K562 (cell line): Measurements from ENCODE around the gene H2AZ2. TPM values are rescaled to one million over a fixed set of nuclear protein-coding genes. Genes with fewer than 3 reads are reported as not detected.
A peak's percentile ranks its signal among the peaks of the same experiment; 100 is the strongest.

Source experiments
- ATF6 ChIP-seq: sonication (generic); formaldehyde crosslinking; IDR thresholded peaks from 2 replicates; pipeline ENCODE4 v1.4.0; 2020; ENCODE audit warnings: mild to moderate bottlenecking, missing genetic modification reagents
- CBX2 ChIP-seq: fragments of 200-600 bp; sonication (generic); IDR thresholded peaks from one replicate; pipeline ENCODE4 v1.6.1; 2012; ENCODE audit warnings: mild to moderate bottlenecking, low read length, inconsistent platforms; ENCODE audit not compliant: insufficient read depth, poor library complexity, severe bottlenecking
- CHD4 ChIP-seq: fragments of 200-600 bp; sonication (generic); IDR thresholded peaks from 3 replicates; pipeline ENCODE4 v1.6.1; 2012; ENCODE audit warnings: low read depth, mild to moderate bottlenecking, mixed read lengths, low read length, inconsistent platforms; ENCODE audit not compliant: insufficient read depth, insufficient replicate concordance, poor library complexity, severe bottlenecking
- DLX4 ChIP-seq: fragments of 250-450 bp; sonication (Bioruptor Pico); IDR thresholded peaks from 2 replicates; pipeline ENCODE4 v1.6.1; 2021; ENCODE audit warnings: mild to moderate bottlenecking
- ETV6 ChIP-seq, 3 experiments: fragments of 150-350 bp in 1 of 3; sonication (generic) in 1 of 3; formaldehyde crosslinking in 1 of 3; IDR thresholded peaks; 2 replicates each; pipeline versions ENCODE4 v1.6.1 to v1.8.0; 2014 to 2022; ENCODE audit warnings: borderline replicate concordance in 2 of 3, low read depth in 2 of 3, antibody characterized with exemption in 1 of 3, low read length in 1 of 3, mild to moderate bottlenecking in 1 of 3, missing genetic modification reagents in 1 of 3
- FOXA3 ChIP-seq, 2 experiments: fragments of 450-650 bp in 1 of 2; sonication (generic) in 1 of 2; formaldehyde crosslinking; IDR thresholded peaks in 1 of 2; conservative IDR thresholded peaks in 1 of 2; 2 replicates each; pipeline versions ENCODE4 v1.4.0 to v1.8.0; 2020 to 2022; ENCODE audit warnings: mild to moderate bottlenecking in 2 of 2, missing genetic modification reagents in 1 of 2
- HNRNPL ChIP-seq: fragments of 200-400 bp; formaldehyde crosslinking; IDR thresholded peaks from 2 replicates; pipeline ENCODE4 v1.6.1; 2017; ENCODE audit warnings: low read depth, mild to moderate bottlenecking, low read length
- IRF1 ChIP-seq: sonication (generic); formaldehyde crosslinking; IDR thresholded peaks from 2 replicates; pipeline ENCODE4 v1.8.0; 2022; ENCODE audit warnings: missing genetic modification reagents, mild to moderate bottlenecking, borderline replicate concordance
- JUND ChIP-seq, 2 experiments: IDR thresholded peaks; 2 replicates in 1 of 2; 3 replicates in 1 of 2; pipeline ENCODE4 v1.6.1; 2011; ENCODE audit warnings: borderline replicate concordance in 2 of 2, low read depth in 2 of 2, low read length in 2 of 2, improper control_type of control experiment in 1 of 2, missing biosample characterization in 1 of 2, missing genetic modification characterization in 1 of 2, missing genetic modification reagents in 1 of 2
- KAT7 ChIP-seq: sonication (generic); formaldehyde crosslinking; IDR thresholded peaks from 2 replicates; pipeline ENCODE4 v1.8.0; 2022; ENCODE audit warnings: missing genetic modification reagents, mild to moderate bottlenecking, borderline replicate concordance
- MCM2 ChIP-seq: fragments of 450-650 bp; IDR thresholded peaks from 2 replicates; pipeline ENCODE4 v1.6.1; 2017; ENCODE audit warnings: low read depth, mild to moderate bottlenecking
- PML ChIP-seq: IDR thresholded peaks from 2 replicates; pipeline ENCODE4 v1.6.1; 2012; ENCODE audit warnings: low read length, inconsistent platforms
- RBFOX2 ChIP-seq: fragments of 200-400 bp; formaldehyde crosslinking; IDR thresholded peaks from 2 replicates; pipeline ENCODE4 v1.6.1; 2017; ENCODE audit warnings: low read depth, mild to moderate bottlenecking, low read length, moderate library complexity
- SNRNP70 ChIP-seq: fragments of 200-400 bp; formaldehyde crosslinking; optimal IDR thresholded peaks from 2 replicates; pipeline ENCODE3; 2017; ENCODE audit warnings: low read depth, low read length
- TAF7 ChIP-seq: fragments of 450-650 bp; IDR thresholded peaks from 2 replicates; pipeline ENCODE4 v1.6.1; 2016; ENCODE audit warnings: missing genetic modification characterization, missing compliant biosample characterization
- ZBTB8A ChIP-seq: fragments of 450-650 bp; IDR thresholded peaks from 2 replicates; pipeline ENCODE4 v1.6.1; 2018; ENCODE audit warnings: mild to moderate bottlenecking, moderate library complexity; ENCODE audit not compliant: partially characterized antibody
- ZFPM2 ChIP-seq: fragments of 250-450 bp; sonication (Bioruptor Pico); IDR thresholded peaks from 2 replicates; pipeline ENCODE4 v1.5.1; 2022; ENCODE audit warnings: mild to moderate bottlenecking
- ZNF12 ChIP-seq: sonication (generic); formaldehyde crosslinking; IDR thresholded peaks from 2 replicates; pipeline ENCODE4 v1.4.0; 2020; ENCODE audit warnings: mild to moderate bottlenecking, missing genetic modification reagents
- ZNF436 ChIP-seq: fragments of 250-450, 450-650 bp; sonication (Bioruptor Pico); formaldehyde crosslinking; IDR thresholded peaks from 2 replicates; pipeline ENCODE4 v1.7.0; 2020; ENCODE audit warnings: mild to moderate bottlenecking
- ZNF764 ChIP-seq: fragments of 250-450 bp; sonication (Bioruptor Pico); IDR thresholded peaks from 2 replicates; pipeline ENCODE4 v1.4.0; 2020; ENCODE audit warnings: low read depth, mild to moderate bottlenecking, moderate library complexity
- polyA plus RNA-seq, 8 experiments: library from polyadenylated mRNA; depleted of rRNA in 4 of 8; stranded (reverse) in 5 of 8; unstranded in 3 of 8; fragments of >200 nt; fragmentation: Nextera tagmentation in 2 of 8; fragmentation: Illumina TruSeq in 1 of 8; extraction: Ambion mirVana in 2 of 8; extraction: Trizol in 1 of 8; gene quantifications; 2 replicates each; pipeline versions ENCODE4 v1.2.1 to v1.2.3, GENCODE V29; 2011 to 2014; ENCODE audit warnings: inconsistent platforms in 1 of 8, missing spikeins in 1 of 8
- total RNA-seq, 7 experiments: library from RNA; depleted of rRNA in 6 of 7; stranded (reverse); fragments of >200 nt in 6 of 7; fragmentation: Illumina TruSeq in 2 of 7; extraction: Trizol in 2 of 7; gene quantifications; 2 replicates each; pipeline versions ENCODE4 v1.2.1 to v1.2.3, GENCODE V29; 2011 to 2021; ENCODE audit warnings: low replicate concordance in 1 of 7
- TF ChIP-seq, protein P1 (sequence below), 2 experiments: fragments of 450-650 bp in 1 of 2; sonication (generic) in 1 of 2; formaldehyde crosslinking; conservative IDR thresholded peaks; 2 replicates each; pipeline versions ENCODE4 v1.4.0 to v1.8.1; 2020 to 2022; ENCODE audit warnings: mild to moderate bottlenecking in 1 of 2, missing genetic modification reagents in 1 of 2

H2AZ2 gene
- total and polyA plus RNA-seq, 9 of the 15 experiments (the other 6 are each of a cell fraction or from before 2014, with no cell fraction given): 105 to 382 (median 286) TPM

- TF ChIP-seq DLX4 (no peak), MCM2 (no peak), KAT7 (peak; percentile 81; the same call in 1 of the 2 replicates), ETV6 (IDR thresholded peaks at IDR 0.05; ENCODE audit: borderline replicate concordance in 1 of 2, low read depth in 2 of 2, low read length in 1 of 2) (0 out of 4 replicates have a peak, but pooled peaks of 1 of the 2 experiments have one; percentile 38), ETV6 (CRISPR knock-in tag; IDR thresholded peaks at IDR 0.05; ENCODE audit: borderline replicate concordance) (no peak), ATF6 (peak; percentile 94), CBX2 (no peak), ZBTB8A (no peak), PML (peak; percentile 81), SNRNP70 (no peak), ZFPM2 (CRISPR knock-in tag) (peak; percentile 62; the same call in 1 of the 2 replicates), HNRNPL (peak; percentile 78), CHD4 (no peak), TAF7 (tag) (peak; percentile 91), JUND (IDR thresholded peaks at IDR 0.05; ENCODE audit: borderline replicate concordance, low read depth, low read length) (0 out of 2 replicates have a peak, but pooled peaks have one; percentile 3), JUND (tag; IDR thresholded peaks at IDR 0.05; ENCODE audit: borderline replicate concordance, low read depth, low read length) (0 out of 3 replicates have a peak, but pooled peaks have one; percentile 5), ZNF764 (CRISPR knock-in tag) (no peak), ZNF12 (CRISPR knock-in tag) (no peak; the same call in 1 of the 2 replicates), RBFOX2 (peak; percentile 100), FOXA3 (CRISPR knock-in tag; conservative IDR thresholded peaks at IDR 0.05 in 1 of 2, IDR thresholded peaks at IDR 0.05 in 1 of 2) (0 out of 4 replicates have a peak, but pooled peaks of 1 of the 2 experiments have one; percentile 66), ZNF436 (no peak), IRF1 (no peak)
- TF ChIP-seq, protein P1, sequence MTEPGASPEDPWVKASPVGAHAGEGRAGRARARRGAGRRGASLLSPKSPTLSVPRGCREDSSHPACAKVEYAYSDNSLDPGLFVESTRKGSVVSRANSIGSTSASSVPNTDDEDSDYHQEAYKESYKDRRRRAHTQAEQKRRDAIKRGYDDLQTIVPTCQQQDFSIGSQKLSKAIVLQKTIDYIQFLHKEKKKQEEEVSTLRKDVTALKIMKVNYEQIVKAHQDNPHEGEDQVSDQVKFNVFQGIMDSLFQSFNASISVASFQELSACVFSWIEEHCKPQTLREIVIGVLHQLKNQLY (CRISPR knock-in tag; conservative IDR thresholded peaks at IDR 0.05): peak; percentile 62 to 76; a peak in 1 of 4 replicates
Observed at GRCh38 chr7:44796504-44797328, 51.2 kb downstream of the H2AZ2 start, which contains the start of gene PPIA (continued).
